Activated CD8-positive, alpha-beta memory T cell treated with anti-CD3 and anti-CD28 coated beads for 36 hours (primary cell): ENCODE results near the gene SAP25. TPM values are rescaled to one million over a fixed set of nuclear protein-coding genes. Genes with fewer than 3 reads are reported as not detected.
"Not testable (repeated sequence)": the region's sequence is repeated elsewhere in the genome, so short reads cannot be mapped to it uniquely, and the experiment has no call there.

Experiments used
- CTCF ChIA-PET: fragments of 350-600 bp; sonication (Branson Sonifier 250); formaldehyde crosslinking; loops from one replicate; lab custom pipeline; 2021; ENCODE audit warnings: antibody characterized with exemption; lab: Charles Lee
- POLR2A ChIA-PET: fragments of 350-600 bp; sonication (Branson Sonifier 250); formaldehyde crosslinking; loops from one replicate; lab custom pipeline; 2021; ENCODE audit warnings: antibody characterized with exemption; lab: Charles Lee
- total RNA-seq, 2 experiments: library from RNA; stranded (reverse); gene quantifications; one replicate each; pipeline ENCODE4 v1.2.3, GENCODE V29; 2021

Gene SAP25
- total RNA-seq, 2 experiments from 2014 or later: 5.6 to 7.5 TPM

DNA sequence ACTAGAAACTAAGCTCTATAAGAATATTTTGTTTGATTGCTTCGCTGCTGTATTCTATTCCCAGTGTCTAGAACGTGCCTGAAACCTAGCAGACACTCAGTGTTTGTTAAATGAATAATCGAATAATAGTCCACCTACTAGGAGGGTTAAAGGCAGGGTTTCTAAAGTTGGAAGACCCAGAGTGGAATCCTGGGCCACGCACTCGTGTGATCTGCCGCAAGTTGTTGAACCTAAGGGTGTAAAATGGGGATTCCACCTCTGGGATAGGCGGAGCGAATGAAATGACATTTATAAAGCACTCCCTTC, 35.4 kb downstream of the SAP25 start:
- CTCF ChIA-PET: interaction anchor here (1.1 to 2.5 kb wide), 5 partner anchors 11 to 61 kb away, joined by 3 to 8 read pairs (median 6); no protein-coding TSS in a partner anchor
- POLR2A ChIA-PET: interaction anchor here (1.0 to 1.2 kb wide), 2 partner anchors 17 to 21 kb away, joined by 3 to 5 read pairs; no protein-coding TSS in a partner anchor

- POLR2A ChIA-PET: not testable (repeated sequence)
- CTCF ChIA-PET: interaction anchor here (2.4 to 3.2 kb wide), 3 partner anchors 9 to 28 kb away, joined by 6 to 13 read pairs (median 8); no protein-coding TSS in a partner anchor
These were observed 37.0 kb downstream of the SAP25 start for GRCh38 chr7:100536695-100537094.

DNA sequence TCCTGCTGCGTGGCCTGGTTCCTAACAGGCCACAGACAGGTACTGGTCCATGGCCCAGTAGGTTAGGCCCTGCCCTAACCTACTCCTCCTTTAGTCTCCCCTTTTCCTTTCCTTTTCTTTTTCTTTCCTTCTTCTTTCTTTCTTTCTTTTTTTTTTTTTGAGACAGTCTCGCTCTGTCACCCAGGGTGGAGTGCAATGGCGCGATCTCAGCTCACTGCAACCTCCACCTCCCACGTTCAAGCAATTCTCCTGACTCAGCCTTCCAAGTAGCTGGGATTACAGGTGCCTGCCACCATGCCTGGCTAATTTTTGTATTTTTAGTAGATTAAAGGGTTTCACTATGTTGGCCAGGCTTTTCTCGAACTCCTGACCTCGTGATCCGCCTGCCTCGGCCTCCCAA, 37.7 kb downstream of the SAP25 start:
- CTCF ChIA-PET: interaction anchor here (2.0 to 3.2 kb wide), 3 partner anchors 8 to 53 kb away, joined by 6 to 13 read pairs (median 6); no protein-coding TSS in a partner anchor
- POLR2A ChIA-PET: not testable (repeated sequence)

- CTCF ChIA-PET: interaction anchor here (0.8 to 1.2 kb wide), 2 partner anchors 21 to 50 kb away, joined by 3 to 4 read pairs; no protein-coding TSS in a partner anchor
- POLR2A ChIA-PET: interaction anchor here (0.6 kb wide), 1 partner anchor 13 kb away, joined by 8 read pairs; no protein-coding TSS in a partner anchor
These were observed 41.3 kb downstream of the SAP25 start for GRCh38 chr7:100532165-100533022.

DNA sequence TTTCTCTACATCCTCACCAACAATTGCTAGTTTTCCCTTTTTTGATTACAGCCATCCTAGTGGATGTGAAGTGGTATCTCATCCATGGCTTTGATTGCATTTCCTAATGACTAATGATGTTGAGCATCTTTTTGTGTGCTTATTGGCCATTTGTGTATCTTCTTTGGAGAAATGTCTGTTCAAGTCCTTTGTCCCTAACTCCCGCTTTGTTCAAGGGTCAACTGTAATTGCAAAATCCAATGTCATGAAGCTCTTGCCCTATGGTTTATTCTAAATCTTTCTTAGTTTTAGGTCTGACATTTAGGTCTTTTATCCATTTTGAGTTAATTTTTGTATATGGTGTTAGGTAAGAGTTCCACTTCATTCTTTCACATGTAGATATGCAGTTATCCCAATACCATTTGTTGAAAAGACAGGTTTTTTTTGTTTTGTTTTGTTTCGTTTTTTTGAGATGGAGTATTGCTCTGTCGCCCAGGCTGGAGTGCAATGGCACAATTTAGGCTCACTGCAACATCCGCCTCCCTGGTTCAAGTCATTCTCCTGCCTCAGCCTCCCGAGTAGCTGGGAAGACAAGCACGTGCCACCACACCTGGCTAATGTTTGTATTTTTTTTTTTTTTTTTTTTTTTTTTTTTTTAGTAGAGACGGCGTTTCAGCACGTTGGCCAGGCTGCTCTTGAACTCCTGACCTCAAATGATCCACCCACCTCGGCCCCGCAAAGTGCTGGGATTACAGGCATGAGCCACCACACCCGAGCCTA, 45.4 kb downstream of the SAP25 start:
- ChIA-PET POLR2A (interaction anchor here (0.6 to 1.3 kb wide), 3 partner anchors 15 to 31 kb away, joined by 3 to 6 read pairs (median 4); no protein-coding TSS in a partner anchor), CTCF (interaction anchor here (1.3 to 1.7 kb wide), 3 partner anchors 9 to 31 kb away, joined by 3 to 6 read pairs (median 4); no protein-coding TSS in a partner anchor)

- CTCF ChIA-PET, POLR2A ChIA-PET: not testable (repeated sequence)
These were observed 50.5 kb downstream of the SAP25 start for GRCh38 chr7:100523192-100523591.

Other genes with a start within 250 kb of the SAP25 start
- 10 to 100 TPM; 29.9 to 36.7 TPM for gene PILRB, start 215.8 kb downstream of the SAP25 start, total RNA-seq
- under 1 TPM; 0.30 to 0.48 TPM for gene PILRA, start 200.4 kb downstream of the SAP25 start, total RNA-seq
- 1 to 10 TPM; 2.3 TPM for gene ZCWPW1, start 145.2 kb downstream of the SAP25 start, total RNA-seq
- 10 to 100 TPM; 69.9 to 70.3 TPM for gene MEPCE, start 144.1 kb downstream of the SAP25 start, total RNA-seq
- 10 to 100 TPM; 47.3 to 47.8 TPM for gene PPP1R35, start 137.4 kb downstream of the SAP25 start, total RNA-seq
- 1 to 10 TPM; 1.4 to 1.6 TPM for gene SPACDR, start 109.6 kb downstream of the SAP25 start, total RNA-seq
- 10 to 100 TPM; 90.9 to 95.0 TPM for gene TSC22D4, start 94.7 kb downstream of the SAP25 start, total RNA-seq
- under 1 TPM; 0.13 to 0.15 TPM for gene NYAP1, start 90.0 kb downstream of the SAP25 start, total RNA-seq
- gene AGFG2, start 34.7 kb downstream of the SAP25 start, total RNA-seq: 10 to 100 TPM; 64.1 to 64.8 TPM
- 10 to 100 TPM; 80.3 to 84.5 TPM for gene LRCH4, start 12.2 kb upstream of the SAP25 start, total RNA-seq
- gene FBXO24, start 12.4 kb upstream of the SAP25 start, total RNA-seq: under 1 TPM; 0.36 TPM
- 1 to 10 TPM; 6.3 to 8.1 TPM for gene PCOLCE, start 28.5 kb upstream of the SAP25 start, total RNA-seq
- 10 to 100 TPM; 15.4 to 16.7 TPM for gene MOSPD3, start 38.6 kb upstream of the SAP25 start, total RNA-seq
- 10 to 100 TPM; 17.7 to 21.8 TPM for gene TFR2, start 67.7 kb upstream of the SAP25 start, total RNA-seq
- not detected for gene ACTL6B, start 82.5 kb upstream of the SAP25 start, total RNA-seq
- 100 to 1,000 TPM; 235 to 241 TPM for gene GNB2, start 99.8 kb upstream of the SAP25 start, total RNA-seq
- gene GIGYF1, start 120.3 kb upstream of the SAP25 start, total RNA-seq: 10 to 100 TPM; 47.8 to 48.6 TPM
- 10 to 100 TPM; 82.3 to 85.9 TPM for gene POP7, start 132.2 kb upstream of the SAP25 start, total RNA-seq
- under 1 TPM in 1 of 2 experiments, not detected in 1; 0.15 TPM for gene EPO, start 146.6 kb upstream of the SAP25 start, total RNA-seq
- gene ZAN, start 159.7 kb upstream of the SAP25 start, total RNA-seq: not detected